A549 (cell line): ENCODE data around the gene FHAD1.

Experiments used
- CTCF ChIP-seq: fragments of >200 bp; sonication (Bioruptor Twin); formaldehyde crosslinking; IDR thresholded peaks from 3 replicates; pipeline ENCODE4 v1.5.1; 2016
- EP300 ChIP-seq, 2 experiments: fragments of >200 bp; sonication (Bioruptor Twin); formaldehyde crosslinking; IDR thresholded peaks; 2 replicates in 1 of 2; 3 replicates in 1 of 2; pipeline ENCODE4 v1.6.1; 2016 to 2017
- POLR2A ChIP-seq: IDR thresholded peaks from 2 replicates; pipeline ENCODE4 v1.6.1; 2012; ENCODE audit warnings: mild to moderate bottlenecking, low read length

GRCh38 chr1:15262706-15263105, 15.7 kb downstream of the FHAD1 start:
- TF ChIP-seq CTCF (no peak), EP300 (IDR thresholded peaks at IDR 0.05) (no peak), POLR2A (no peak)
